HAP-1 (cell line): ENCODE measurements around the gene KCNMA1.

Experiments used
- DNase-seq, 2 experiments: peaks; one replicate each; pipeline ENCODE4 v3.0.0-alpha.2; 2016 to 2020; ENCODE audit warnings: low spot score in 2 of 2
- H3K27me3 ChIP-seq: fragments of 250-450 bp; sonication (Bioruptor Pico); 2 replicates; pipeline ENCODE4 v1.5.1; 2020; ENCODE audit warnings: low read depth, mild to moderate bottlenecking, moderate library complexity
- H3K36me3 ChIP-seq: fragments of 250-450 bp; sonication (Bioruptor Pico); replicated peaks from 2 replicates; pipeline ENCODE4 v1.5.1; 2020; ENCODE audit warnings: mild to moderate bottlenecking
- H3K4me1 ChIP-seq: fragments of 250-450 bp; sonication (Bioruptor Pico); 2 replicates; pipeline ENCODE4 v1.5.1; 2020; ENCODE audit warnings: mild to moderate bottlenecking
- H3K4me3 ChIP-seq: fragments of 250-450 bp; sonication (Bioruptor Pico); 2 replicates; pipeline ENCODE4 v1.5.1; 2020; ENCODE audit warnings: mild to moderate bottlenecking, moderate library complexity
- H3K9me3 ChIP-seq: fragments of 250-450 bp; sonication (Bioruptor Pico); 2 replicates; pipeline ENCODE4 v1.5.1; 2020; ENCODE audit warnings: mild to moderate bottlenecking, moderate library complexity
- in situ Hi-C: fragments of 300-500 bp; cut with MboI; formaldehyde crosslinking; loops from 3 replicates; pipeline ENCODE4 v1.14.3; 2020; ENCODE audit warnings: low sequenced_read_pairs, inconsistent platforms, mixed read lengths

KCNMA1 gene

GRCh38 chr10:76884673-76885275 is 752.8 kb downstream of the KCNMA1 start:
- DNase-seq, result no peak
- Histone ChIP-seq H3K27me3 (no peaks in the 10 kb centered on the region), H3K4me3 (no peak overlapping the region), H3K9me3 (no peaks in the 10 kb centered on the region), H3K4me1 (no peaks in the 10 kb centered on the region), H3K36me3 (no peaks in the 10 kb centered on the region)
- in situ Hi-C loops, result no loop called here

GRCh38 chr10:76883596-76883995 is 754.0 kb downstream of the KCNMA1 start:
- Histone ChIP-seq H3K4me1 (no peaks in the 10 kb centered on the region), H3K9me3 (no peaks in the 10 kb centered on the region), H3K36me3 (no peaks in the 10 kb centered on the region), H3K27me3 (no peaks in the 10 kb centered on the region), H3K4me3 (no peak overlapping the region)
- in situ Hi-C loops, result no loop called here
- no peak for DNase-seq

DNA sequence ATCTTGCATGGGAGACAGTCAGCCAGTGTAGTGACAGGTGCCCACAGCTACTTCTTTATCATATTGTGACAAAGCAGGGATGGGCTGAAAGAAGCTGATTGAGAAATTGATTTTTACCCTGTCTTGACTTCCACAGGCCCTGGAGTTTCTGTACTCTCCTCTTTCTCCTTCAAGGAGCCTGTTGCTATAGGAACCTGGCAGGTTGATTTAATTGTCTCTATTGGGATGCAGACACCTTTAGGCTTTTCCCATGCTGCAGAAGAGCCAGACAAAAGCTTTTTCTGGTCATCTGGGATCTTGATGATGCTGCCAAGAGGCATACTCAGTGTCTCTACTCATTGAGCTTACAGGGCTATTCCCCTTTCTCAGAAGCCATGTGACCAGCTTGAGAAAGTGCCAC is 754.8 kb downstream of the KCNMA1 start:
- Histone ChIP-seq H3K9me3 (no peaks in the 10 kb centered on the region), H3K27me3 (no peaks in the 10 kb centered on the region), H3K4me1 (no peaks in the 10 kb centered on the region), H3K36me3 (no peaks in the 10 kb centered on the region), H3K4me3 (no peak overlapping the region)
- in situ Hi-C loops, result no loop called here
- no peak for DNase-seq

GRCh38 chr10:76882245-76882644 is 755.4 kb downstream of the KCNMA1 start:
- no peak for DNase-seq
- no peaks in the 10 kb centered on the region for H3K4me1 ChIP-seq
- H3K4me3 ChIP-seq, result no peak overlapping the region
- no peaks in the 10 kb centered on the region for H3K27me3 ChIP-seq
- no peaks in the 10 kb centered on the region for H3K9me3 ChIP-seq
- no peaks in the 10 kb centered on the region for H3K36me3 ChIP-seq
- in situ Hi-C loops, result no loop called here

DNA sequence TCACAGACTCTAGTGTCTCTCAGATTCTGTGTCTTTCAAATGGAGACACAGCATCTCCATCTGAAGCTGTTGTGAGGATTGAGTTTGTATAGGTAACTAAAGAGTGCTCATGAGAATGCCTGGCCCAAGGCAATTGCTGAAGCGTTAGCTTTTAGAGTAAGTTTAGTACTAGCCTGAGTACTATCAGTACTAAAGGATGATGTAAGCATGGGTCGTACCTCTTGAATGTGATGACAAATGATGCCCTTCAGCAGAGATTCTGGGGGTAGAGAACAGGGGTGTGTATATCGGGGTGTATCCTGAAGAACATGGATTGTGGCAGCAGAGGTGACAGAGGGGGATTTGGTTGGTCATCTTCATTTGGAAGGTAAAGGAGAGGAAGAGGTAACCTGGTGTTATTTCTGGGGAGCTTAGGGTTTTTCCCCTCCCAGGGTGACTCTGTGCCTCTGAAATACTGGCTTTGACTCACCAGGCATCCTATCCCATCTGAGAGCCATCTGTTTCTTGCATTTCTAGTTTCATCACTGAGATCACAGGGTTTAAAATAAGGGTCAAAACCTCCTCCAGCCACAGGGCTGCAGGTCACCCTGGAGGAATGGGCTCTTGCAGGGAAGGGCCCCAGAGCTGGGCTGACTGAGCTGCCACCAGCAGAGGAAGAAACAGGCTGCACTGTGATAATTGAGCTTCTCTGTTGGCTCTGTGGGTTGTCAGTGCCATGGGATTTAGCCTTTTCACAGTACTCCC is 756.0 kb downstream of the KCNMA1 start:
- in situ Hi-C loops, result no loop called here
- Histone ChIP-seq H3K4me1 (no peaks in the 10 kb centered on the region), H3K36me3 (no peaks in the 10 kb centered on the region), H3K9me3 (no peaks in the 10 kb centered on the region), H3K27me3 (no peaks in the 10 kb centered on the region), H3K4me3 (no peak overlapping the region)
- no peak for DNase-seq

- no peak for DNase-seq
- H3K36me3 ChIP-seq, result no peaks in the 10 kb centered on the region
- no peaks in the 10 kb centered on the region for H3K4me1 ChIP-seq
- in situ Hi-C loops, result no loop called here
- H3K9me3 ChIP-seq, result no peaks in the 10 kb centered on the region
- H3K4me3 ChIP-seq, result no peak overlapping the region
- H3K27me3 ChIP-seq, result no peaks in the 10 kb centered on the region
These were observed 756.7 kb downstream of the KCNMA1 start for GRCh38 chr10:76880931-76881330.

- Histone ChIP-seq H3K36me3 (no peaks in the 10 kb centered on the region), H3K4me3 (no peak overlapping the region), H3K9me3 (no peaks in the 10 kb centered on the region), H3K4me1 (no peaks in the 10 kb centered on the region), H3K27me3 (no peaks in the 10 kb centered on the region)
- DNase-seq, result no peak
- in situ Hi-C loops, result no loop called here
These were observed 758.3 kb downstream of the KCNMA1 start for GRCh38 chr10:76879116-76879913.

- Histone ChIP-seq H3K36me3 (no peaks in the 10 kb centered on the region), H3K4me1 (no peaks in the 10 kb centered on the region), H3K27me3 (no peaks in the 10 kb centered on the region), H3K9me3 (no peaks in the 10 kb centered on the region), H3K4me3 (no peak overlapping the region)
- no peak for DNase-seq
- in situ Hi-C loops, result no loop called here
These were observed 759.1 kb downstream of the KCNMA1 start for GRCh38 chr10:76878514-76878913.

GRCh38 chr10:76874896-76875295 is 762.7 kb downstream of the KCNMA1 start:
- in situ Hi-C loops, result no loop called here
- Histone ChIP-seq H3K9me3 (no peaks in the 10 kb centered on the region), H3K4me3 (no peak overlapping the region), H3K27me3 (no peaks in the 10 kb centered on the region), H3K4me1 (no peaks in the 10 kb centered on the region), H3K36me3 (no peaks in the 10 kb centered on the region)
- DNase-seq, result no peak

- DNase-seq, result peak in 1 of 2 experiments; percentile 15
- no peak overlapping the region for H3K4me3 ChIP-seq
- no peaks in the 10 kb centered on the region for H3K9me3 ChIP-seq
- in situ Hi-C loops, result no loop called here
- no peaks in the 10 kb centered on the region for H3K27me3 ChIP-seq
- H3K4me1 ChIP-seq, result no peaks in the 10 kb centered on the region
- H3K36me3 ChIP-seq, result no peaks in the 10 kb centered on the region
These were observed 763.4 kb downstream of the KCNMA1 start for GRCh38 chr10:76874176-76874575.

DNA sequence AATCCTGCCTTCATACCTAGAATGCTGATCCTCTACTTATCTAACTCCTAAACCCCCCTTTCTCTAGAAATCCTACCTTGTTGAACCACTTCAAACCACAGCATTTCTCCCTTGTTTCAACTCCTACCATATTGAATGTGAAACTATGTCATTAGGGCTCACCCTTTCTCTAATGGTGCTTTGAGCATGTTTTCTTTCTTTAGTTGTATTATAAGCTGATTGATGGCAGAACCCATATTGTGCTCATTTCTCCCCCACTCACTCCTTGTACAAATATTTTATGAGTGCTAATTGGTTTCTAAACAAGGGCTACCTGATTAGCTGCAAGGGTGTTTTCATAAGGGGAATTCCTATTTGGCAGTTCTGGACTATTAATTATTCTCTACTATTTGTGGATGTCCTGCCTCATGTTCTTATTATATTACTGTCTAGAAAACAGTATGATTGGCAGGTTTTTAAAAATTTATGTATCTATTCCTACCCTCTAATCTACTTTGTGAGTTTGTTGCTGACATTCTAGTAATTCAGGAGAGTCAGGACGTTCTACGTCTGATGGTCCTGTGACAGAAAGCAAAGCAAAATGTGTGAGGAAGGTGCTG is 765.8 kb downstream of the KCNMA1 start:
- H3K27me3 ChIP-seq, result no peaks in the 10 kb centered on the region
- H3K4me3 ChIP-seq, result no peak overlapping the region
- H3K9me3 ChIP-seq, result no peaks in the 10 kb centered on the region
- no peaks in the 10 kb centered on the region for H3K36me3 ChIP-seq
- H3K4me1 ChIP-seq, result no peaks in the 10 kb centered on the region
- in situ Hi-C loops, result no loop called here
- DNase-seq, result no peak

- Histone ChIP-seq H3K36me3 (no peaks in the 10 kb centered on the region), H3K4me3 (no peak overlapping the region), H3K4me1 (no peaks in the 10 kb centered on the region), H3K9me3 (no peaks in the 10 kb centered on the region), H3K27me3 (no peaks in the 10 kb centered on the region)
- in situ Hi-C loops, result no loop called here
- no peak for DNase-seq
These were observed 767.7 kb downstream of the KCNMA1 start for GRCh38 chr10:76869931-76870330.

GRCh38 chr10:76868098-76868977 is 769.3 kb downstream of the KCNMA1 start:
- no peak for DNase-seq
- Histone ChIP-seq H3K4me3 (no peak overlapping the region), H3K27me3 (no peaks in the 10 kb centered on the region), H3K4me1 (no peaks in the 10 kb centered on the region), H3K36me3 (no peaks in the 10 kb centered on the region), H3K9me3 (no peaks in the 10 kb centered on the region)
- in situ Hi-C loops, result no loop called here
